Mesothelial cell of epicardium (in vitro differentiated cells): Measurements from ENCODE around the gene ZMAT5. TPM values are rescaled to one million over a fixed set of nuclear protein-coding genes. Genes with fewer than 3 reads are reported as not detected.

Experiments used
- DNase-seq, 2 experiments: peaks; one replicate each; pipeline ENCODE4 v3.0.0; 2021; ENCODE audit warnings: low spot score in 2 of 2; ENCODE audit not compliant: unreplicated experiment in 2 of 2
- H3K27ac Mint-ChIP-seq: 2 replicates; pipeline ENCODE4 v1.8.0; 2021; ENCODE audit warnings: mixed read lengths
- H3K27me3 Mint-ChIP-seq: 2 replicates; pipeline ENCODE4 v1.8.0; 2021; ENCODE audit warnings: low read depth, mixed read lengths
- H3K36me3 Mint-ChIP-seq: 2 replicates; pipeline ENCODE4 v1.8.0; 2021; ENCODE audit warnings: mixed read lengths
- H3K4me1 Mint-ChIP-seq: 2 replicates; pipeline ENCODE4 v1.8.0; 2021; ENCODE audit warnings: mixed read lengths
- H3K4me3 Mint-ChIP-seq: 2 replicates; pipeline ENCODE4 v1.8.0; 2021; ENCODE audit warnings: mild to moderate bottlenecking, moderate library complexity, mixed read lengths
- H3K9me3 Mint-ChIP-seq: 2 replicates; pipeline ENCODE4 v1.8.0; 2021; ENCODE audit warnings: mixed read lengths
- CTCF ChIP-seq: fragments of 200-600 bp; sonication (generic); IDR thresholded peaks from one replicate; pipeline ENCODE4 v1.5.0; 2021; ENCODE audit warnings: antibody characterized with exemption; ENCODE audit not compliant: unreplicated experiment
- total RNA-seq: library from RNA; stranded (reverse); gene quantifications from 3 replicates; pipeline ENCODE4 v1.2.1, GENCODE V29; 2021

The ZMAT5 gene
- total RNA-seq, 1 donor from 2014 or later, result 17.1 TPM

DNA sequence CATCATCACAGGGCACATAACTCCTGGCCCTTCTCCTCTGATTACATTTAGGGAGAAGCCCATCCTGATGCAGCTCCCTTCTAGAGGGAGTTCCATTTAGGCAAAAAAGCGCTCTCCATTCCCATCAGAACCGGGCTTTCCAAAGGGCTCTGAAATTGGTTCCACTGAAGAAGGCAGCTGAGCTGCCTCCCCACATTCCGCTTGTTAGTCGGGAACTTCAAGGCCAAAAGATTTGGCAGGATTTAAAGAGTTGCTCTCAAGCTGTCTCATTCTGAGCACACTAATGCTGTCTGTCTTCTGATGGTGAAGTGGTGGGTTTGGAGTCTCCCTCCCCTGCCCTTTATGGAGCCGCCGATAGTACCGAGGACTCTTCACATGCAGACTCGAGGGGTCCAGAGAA lies 73.6 kb downstream of the ZMAT5 start:
- Mint-ChIP-seq H3K4me1 (peaks cover 27% of the 10 kb centered on the region), H3K27me3 (no peaks in the 10 kb centered on the region), H3K4me3 (no peak overlapping the region), H3K27ac (no peak overlapping the region), H3K36me3 (peaks cover 10% of the 10 kb centered on the region), H3K9me3 (no peaks in the 10 kb centered on the region)
- TF ChIP-seq CTCF, result no peak
- DNase-seq, result no peak

DNA sequence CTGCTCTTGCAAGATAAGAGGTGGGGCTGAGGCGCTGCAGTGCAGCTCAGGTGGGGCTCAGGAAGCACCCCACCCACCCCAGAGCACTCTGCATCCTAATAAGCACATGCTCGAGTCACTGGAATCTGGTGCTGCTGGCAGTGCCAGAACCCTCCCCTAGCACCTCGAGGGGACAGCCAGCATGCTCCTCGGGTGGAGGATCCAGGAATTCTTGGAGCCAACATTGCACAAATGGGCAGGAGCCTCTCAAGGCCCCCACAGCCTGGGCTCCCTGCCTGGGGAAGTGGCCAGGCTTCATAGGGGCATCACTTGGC lies 74.5 kb downstream of the ZMAT5 start:
- Mint-ChIP-seq H3K4me1 (peaks cover 32% of the 10 kb centered on the region), H3K27ac (no peak overlapping the region), H3K36me3 (peaks cover 8% of the 10 kb centered on the region), H3K27me3 (no peaks in the 10 kb centered on the region), H3K9me3 (no peaks in the 10 kb centered on the region), H3K4me3 (no peak overlapping the region)
- no peak for TF ChIP-seq CTCF
- DNase-seq, result no peak

GRCh38 chr22:29691636-29692326 lies 75.0 kb downstream of the ZMAT5 start:
- H3K4me3 Mint-ChIP-seq, result no peak overlapping the region
- no peaks in the 10 kb centered on the region for H3K27me3 Mint-ChIP-seq
- H3K4me1 Mint-ChIP-seq, result peaks cover 36% of the 10 kb centered on the region
- no peak overlapping the region for H3K27ac Mint-ChIP-seq
- TF ChIP-seq CTCF, result no peak
- H3K36me3 Mint-ChIP-seq, result peaks cover 8% of the 10 kb centered on the region
- DNase-seq, result no peak
- no peaks in the 10 kb centered on the region for H3K9me3 Mint-ChIP-seq

DNA sequence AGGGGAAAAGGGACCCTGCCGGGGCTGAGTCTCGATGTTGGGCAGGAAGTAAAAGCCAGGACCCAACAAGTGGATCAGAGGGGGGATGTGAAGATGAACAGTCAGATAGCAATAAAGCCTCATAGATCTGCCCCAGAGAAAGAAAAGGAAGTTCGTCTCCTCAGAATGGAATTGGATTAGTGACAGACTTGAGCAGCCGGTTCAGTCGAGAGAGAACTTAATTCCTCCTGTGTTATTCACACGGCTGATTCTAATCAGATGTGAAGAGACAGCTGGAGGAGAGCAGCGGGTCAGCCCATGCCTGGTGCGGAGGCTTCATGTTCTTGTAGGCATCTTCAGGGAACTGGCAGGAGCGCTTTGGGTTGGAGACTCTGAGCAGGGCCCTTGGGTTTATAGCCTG lies 76.3 kb downstream of the ZMAT5 start:
- no peak for TF ChIP-seq CTCF
- DNase-seq, result no peak
- H3K36me3 Mint-ChIP-seq, result peaks cover 11% of the 10 kb centered on the region
- H3K9me3 Mint-ChIP-seq, result no peaks in the 10 kb centered on the region
- H3K27me3 Mint-ChIP-seq, result no peaks in the 10 kb centered on the region
- H3K27ac Mint-ChIP-seq, result peak overlapping the region; percentile 61
- no peak overlapping the region for H3K4me3 Mint-ChIP-seq
- peaks cover 36% of the 10 kb centered on the region for H3K4me1 Mint-ChIP-seq

DNA sequence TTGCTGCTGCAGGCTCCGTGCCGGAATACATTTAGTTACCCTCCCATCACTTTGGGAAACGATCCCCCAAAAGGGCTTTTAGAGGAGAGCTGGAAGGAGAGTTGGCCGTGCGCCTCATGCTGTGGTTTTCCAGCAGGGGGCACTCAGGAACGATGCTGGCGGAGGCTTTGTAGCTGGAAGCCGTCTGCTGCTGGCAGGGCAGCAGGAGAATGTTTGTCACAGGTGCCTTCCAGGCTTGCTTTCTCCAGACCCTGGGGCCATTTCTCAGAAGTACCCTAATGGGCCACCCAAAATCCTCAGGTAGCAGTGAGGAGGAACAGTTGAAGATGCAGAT lies 77.0 kb downstream of the ZMAT5 start:
- H3K9me3 Mint-ChIP-seq, result no peaks in the 10 kb centered on the region
- peaks cover 8% of the 10 kb centered on the region for H3K36me3 Mint-ChIP-seq
- peak overlapping the region; percentile 3 for H3K27ac Mint-ChIP-seq
- no peak overlapping the region for H3K4me3 Mint-ChIP-seq
- H3K4me1 Mint-ChIP-seq, result peaks cover 36% of the 10 kb centered on the region
- peak in 1 of 2 experiments; percentile 70 for DNase-seq
- peak; percentile 40 for TF ChIP-seq CTCF
- H3K27me3 Mint-ChIP-seq, result no peaks in the 10 kb centered on the region

GRCh38 chr22:29689206-29689879 lies 77.5 kb downstream of the ZMAT5 start:
- Mint-ChIP-seq H3K36me3 (peaks cover 12% of the 10 kb centered on the region), H3K27me3 (no peaks in the 10 kb centered on the region), H3K4me3 (no peak overlapping the region), H3K9me3 (no peaks in the 10 kb centered on the region), H3K27ac (peak overlapping the region; percentile 70), H3K4me1 (peaks cover 36% of the 10 kb centered on the region)
- TF ChIP-seq CTCF, result no peak
- DNase-seq, result no peak
